GM18505 (cell line): ENCODE results near the gene DSN1.

Experiments
- ATAC-seq: cut with Tn5 transposase; IDR thresholded peaks from one replicate; pipeline ENCODE4 v1.9.1; 2021; ENCODE audit not compliant: unreplicated experiment
- POLR2A ChIP-seq: IDR thresholded peaks from 4 replicates; pipeline ENCODE4 v1.6.1; 2011; ENCODE audit warnings: borderline replicate concordance; ENCODE audit not compliant: insufficient read depth, insufficient read length; ENCODE audit errors: extremely low read depth

The DSN1 gene, protein sequence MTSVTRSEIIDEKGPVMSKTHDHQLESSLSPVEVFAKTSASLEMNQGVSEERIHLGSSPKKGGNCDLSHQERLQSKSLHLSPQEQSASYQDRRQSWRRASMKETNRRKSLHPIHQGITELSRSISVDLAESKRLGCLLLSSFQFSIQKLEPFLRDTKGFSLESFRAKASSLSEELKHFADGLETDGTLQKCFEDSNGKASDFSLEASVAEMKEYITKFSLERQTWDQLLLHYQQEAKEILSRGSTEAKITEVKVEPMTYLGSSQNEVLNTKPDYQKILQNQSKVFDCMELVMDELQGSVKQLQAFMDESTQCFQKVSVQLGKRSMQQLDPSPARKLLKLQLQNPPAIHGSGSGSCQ

DNA sequence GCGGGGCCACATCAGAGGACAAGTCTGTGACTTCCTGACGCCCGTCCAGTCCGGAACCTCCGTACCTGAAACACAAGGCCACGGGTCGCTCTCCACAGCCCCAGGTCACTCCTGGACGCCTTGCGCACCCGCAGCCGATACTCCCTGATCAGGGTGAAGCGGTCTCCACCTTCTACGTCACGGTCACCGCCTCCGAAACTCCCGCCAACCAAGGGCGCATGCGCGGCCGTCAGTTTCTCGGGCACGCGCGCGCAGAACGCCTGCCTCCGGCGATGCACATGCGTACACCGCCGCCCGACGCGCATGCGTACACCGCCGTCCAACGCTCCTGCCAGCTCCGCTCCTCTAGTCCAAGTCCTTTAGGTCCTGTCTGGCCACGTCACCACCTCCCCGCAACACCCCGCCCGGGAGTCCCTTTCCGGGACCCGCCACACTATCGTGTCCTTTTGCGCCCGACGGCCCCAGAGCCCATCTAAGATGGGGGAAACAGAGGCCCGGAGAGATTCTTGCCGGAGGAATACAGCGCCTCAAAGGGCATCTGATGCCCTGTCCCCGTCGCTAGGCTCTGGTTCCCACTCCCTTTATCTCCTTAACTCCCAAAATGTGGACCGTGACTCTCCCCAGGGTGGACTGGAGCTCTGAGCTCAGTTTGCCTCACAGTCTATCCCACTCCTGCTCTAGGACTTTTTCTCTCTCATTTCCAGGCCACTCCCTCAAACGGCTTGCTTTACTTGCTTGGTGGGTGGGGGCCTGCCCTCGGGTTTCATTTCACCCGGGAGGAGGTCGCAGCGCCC is at the start of gene DSN1:
DSN1 (minus strand) TSS at position 167 of the 794 bp plus-strand sequence. CDS start 2,305 bp downstream, outside the sequence.
- ATAC-seq, result peak; percentile 68

GRCh38 chr20:36823121-36823520 is 49.6 kb upstream of the DSN1 start:
- TF ChIP-seq POLR2A, result no peak
- no peak for ATAC-seq

More for the DNA sequence above, at the start of gene DSN1:
- peak; percentile 85 for TF ChIP-seq POLR2A

DNA sequence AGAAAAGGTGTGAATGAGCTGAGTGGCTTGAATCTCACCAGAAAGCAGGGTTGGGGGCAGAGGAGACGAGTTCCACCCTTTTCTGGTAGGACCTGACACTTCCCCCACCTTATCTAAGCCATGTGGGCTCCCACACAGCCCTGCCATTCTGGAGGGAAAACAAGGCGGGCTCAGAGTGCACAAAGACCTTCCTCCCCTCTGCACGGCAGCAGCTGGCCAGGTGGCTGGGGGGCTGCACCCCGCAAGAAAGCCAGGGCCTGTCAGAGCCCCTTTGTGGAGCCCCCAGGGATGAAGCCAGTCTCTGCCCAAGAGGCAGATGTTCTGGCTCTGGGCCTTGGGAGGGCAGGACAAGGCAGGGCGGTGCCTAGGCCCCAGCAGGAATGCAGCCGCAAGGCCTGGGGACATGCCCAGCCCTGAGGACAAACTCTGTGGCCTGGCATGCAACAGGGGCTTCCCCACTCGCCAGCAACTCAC is 48.4 kb upstream of the DSN1 start:
- ATAC-seq, result no peak
- no peak for TF ChIP-seq POLR2A

- ATAC-seq, result no peak
- no peak for TF ChIP-seq POLR2A
Observed at GRCh38 chr20:36820928-36821327, 47.4 kb upstream of the DSN1 start.

DNA sequence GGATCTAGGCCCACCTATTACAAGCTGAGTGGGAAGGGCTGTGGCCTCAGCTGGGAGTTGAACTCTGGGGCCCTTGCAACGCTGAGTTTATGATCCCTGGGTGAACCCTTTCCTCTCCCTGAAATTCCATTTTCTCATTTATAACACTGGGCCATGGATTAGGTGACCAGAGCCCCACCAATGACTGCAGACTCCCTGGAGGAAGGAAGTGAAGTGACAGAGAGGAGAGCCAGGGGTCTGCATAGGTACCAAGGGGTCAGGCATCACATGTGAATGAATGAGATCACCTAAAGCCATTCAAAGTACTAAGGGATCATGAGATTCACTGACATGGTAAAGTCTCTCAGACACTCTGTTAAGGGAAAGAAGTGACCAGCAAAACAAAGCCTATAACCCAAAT is 46.5 kb upstream of the DSN1 start:
- no peak for TF ChIP-seq POLR2A
- no peak for ATAC-seq

- TF ChIP-seq POLR2A, result no peak
Observed at GRCh38 chr20:36819659-36820058, 46.1 kb upstream of the DSN1 start.

GRCh38 chr20:36818861-36819260 is 45.3 kb upstream of the DSN1 start:
- TF ChIP-seq POLR2A, result no peak
- no peak for ATAC-seq

More at GRCh38 chr20:36819659-36820058, 46.1 kb upstream of the DSN1 start:
- no peak for ATAC-seq

- no peak for TF ChIP-seq POLR2A
- no peak for ATAC-seq
Observed at GRCh38 chr20:36818185-36818584, 44.6 kb upstream of the DSN1 start.

DNA sequence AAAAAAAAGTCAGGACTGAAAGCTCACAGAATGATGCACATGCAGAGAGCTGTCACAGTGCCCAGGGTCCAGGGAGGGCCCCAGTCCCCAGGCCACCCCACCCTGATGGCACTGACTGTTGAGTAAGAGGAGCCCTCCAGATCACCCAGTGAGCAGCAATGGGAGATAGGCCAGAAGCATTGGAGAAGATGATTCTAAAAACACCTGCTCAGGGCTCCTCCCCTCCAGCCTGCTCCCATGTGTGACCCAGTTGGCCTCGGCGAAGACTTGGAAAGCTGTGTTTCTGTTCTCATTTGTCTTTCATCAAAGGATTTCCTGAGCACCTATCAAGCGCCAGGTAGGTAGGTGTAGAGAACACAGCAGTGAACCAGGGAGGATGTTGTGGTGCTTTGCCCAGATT is 43.9 kb upstream of the DSN1 start:
- ATAC-seq, result no peak
- no peak for TF ChIP-seq POLR2A

GRCh38 chr20:36815454-36816091 is 42.0 kb upstream of the DSN1 start:
- ATAC-seq, result no peak
- no peak for TF ChIP-seq POLR2A

GRCh38 chr20:36812594-36813463 is 39.3 kb upstream of the DSN1 start:
- no peak for TF ChIP-seq POLR2A
- ATAC-seq, result no peak
